ENCODE results near the gene PRELID1. TPM values are rescaled to one million over a fixed set of nuclear protein-coding genes. Genes with fewer than 3 reads are reported as not detected.

PRELID1 gene
- total and polyA plus RNA-seq, 10 of the 15 experiments (the other 5 are each of a cell fraction or from before 2014, with no cell fraction given): 30.9 to 584 (median 254) TPM

DNA sequence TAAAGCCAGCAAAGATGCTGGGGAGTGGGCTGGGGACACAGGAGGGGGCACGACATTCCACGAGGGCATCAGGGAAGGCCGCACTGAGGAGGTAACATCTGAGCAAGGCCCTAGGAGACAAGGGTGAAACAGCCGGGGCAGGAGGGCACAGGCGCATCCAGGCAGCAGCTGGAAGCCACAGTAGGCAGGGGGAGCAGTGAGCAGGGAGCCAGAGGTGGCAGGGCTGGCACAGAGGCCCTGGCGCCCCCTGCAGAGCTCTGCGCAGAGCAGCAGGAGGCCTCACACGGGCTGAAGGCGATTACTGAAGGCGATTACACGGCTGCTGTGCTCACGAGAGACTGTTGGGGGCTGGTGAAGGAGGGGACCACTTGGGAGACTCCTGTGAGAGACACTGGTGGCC lies 32.5 kb downstream of the PRELID1 start:
- no peak overlapping the region for H3K4me3 ChIP-seq
- ChIA-PET POLR2A (no interaction called here), SMC1A (ENCODE audit: uncharacterized antibody, unreplicated experiment) (interaction anchor here (1.5 to 1.6 kb wide), 2 partner anchors 12 to 15 kb away, joined by 4 read pairs; partner anchors contain the start of gene LMAN2), CTCF (interaction anchor here (0.9 kb wide), 1 partner anchor 18 kb away, joined by 3 read pairs; no protein-coding TSS in a partner anchor), RAD21 (ENCODE audit: unreplicated experiment) (interaction anchor here (1.1 kb wide), 1 partner anchor 54 kb away, joined by 3 read pairs; no protein-coding TSS in a partner anchor)
- no peaks in the 10 kb centered on the region for H3K27me3 ChIP-seq (replicated peaks in 1 of 2; ENCODE audit: control insufficient read depth in 2 of 2, insufficient read depth in 2 of 2, low read length in 1 of 2)
- H2AFZ ChIP-seq (ENCODE audit: control insufficient read depth, low read depth, low read length): no peak overlapping the region
- H3K9me3 ChIP-seq (replicated peaks; ENCODE audit: control insufficient read depth, insufficient read depth, low read length): no peaks in the 10 kb centered on the region; the same call in 2 of the 3 replicates
- FAIRE-seq (no peak), DNase-seq (ENCODE audit: low read depth, low spot score) (no peak), ATAC-seq (peak; percentile 85)
- H3K9ac ChIP-seq (ENCODE audit: control insufficient read depth, insufficient read depth, low read length): no peak overlapping the region
- intact Hi-C loops (cut with micrococcal nuclease; ENCODE audit: unreplicated experiment): no loop called here
- H3K79me2 ChIP-seq (ENCODE audit: control insufficient read depth, insufficient read depth, low read length): peaks cover 10% of the 10 kb centered on the region
- H3K4me1 ChIP-seq (ENCODE audit: control insufficient read depth, insufficient read depth, low read length): no peaks in the 10 kb centered on the region
- in situ Hi-C loops (cut with MboI): no loop called here
- H4K20me1 ChIP-seq (ENCODE audit: control insufficient read depth, insufficient read depth): no peaks in the 10 kb centered on the region
- H3K4me2 ChIP-seq (ENCODE audit: control insufficient read depth, insufficient read depth): no peak overlapping the region
- WGBS (ENCODE audit: insufficient coverage, insufficient replicate concordance, low lambda C conversion rate, missing lambda C conversion rate): 72% methylated on average over 12 of the region's 12 CpGs
- H3K27ac ChIP-seq (ENCODE audit: control insufficient read depth, insufficient read depth): no peak overlapping the region
- TF ChIP-seq SPI1 (IDR thresholded peaks at IDR 0.05; ENCODE audit: borderline replicate concordance, insufficient read depth, low read depth, low read length) (no peak), CREB1 (IDR thresholded peaks at IDR 0.05; ENCODE audit: low read depth) (no peak), CTCF (IDR thresholded peaks at IDR 0.05 in 2 of 3, conservative IDR thresholded peaks at IDR 0.05 in 1 of 3; ENCODE audit: control insufficient read depth in 2 of 3, extremely low read depth in 1 of 3, insufficient read depth in 1 of 3, low read depth in 3 of 3, low read length in 3 of 3) (peak; percentile 16 to 53 (median 36); a peak in 3 of 6 replicates), PRDM15 (CRISPR knock-in tag; IDR thresholded peaks at IDR 0.05) (no peak)
- BruUV-seq (replicated peaks): no TSS peak
- H3K36me3 ChIP-seq (ENCODE audit: control insufficient read depth in 2 of 2, insufficient read depth in 2 of 2, low read length in 1 of 2): peaks cover 19 to 69% of the 10 kb centered on the region in 2 experiments
